ENCODE results near the gene RERE. TPM values are rescaled to one million over a fixed set of nuclear protein-coding genes. Genes with fewer than 3 reads are reported as not detected.

RERE gene
- total and polyA plus RNA-seq, 7 donors = 38.8 to 308 (median 99.7) TPM

- DNase-seq (no peak), ATAC-seq (peak; percentile 63 to 83 (median 74))
- Histone ChIP-seq H3K4me3 (no peak overlapping the region), H3K27me3 (ENCODE audit: insufficient read depth in 3 of 3, low read length in 2 of 3) (no peaks in the 10 kb centered on the region), H3K36me3 (ENCODE audit: insufficient read depth in 1 of 2, low read depth in 1 of 2) (no peaks in the 10 kb centered on the region), H3K9me3 (no peaks in the 10 kb centered on the region), H3K4me1 (peaks cover 50% of the 10 kb centered on the region), H3K27ac (no peak overlapping the region)
- intact Hi-C loops (cut with DNase I) = loop anchor here (2.0 to 10.0 kb wide), 2 partner anchors 111 to 207 kb away; no protein-coding TSS in a partner anchor
- WGBS, 3 donors = 23 to 27% (median 24%) methylated on average over 8 of the region's 8 CpGs
- TF ChIP-seq, protein P1, sequence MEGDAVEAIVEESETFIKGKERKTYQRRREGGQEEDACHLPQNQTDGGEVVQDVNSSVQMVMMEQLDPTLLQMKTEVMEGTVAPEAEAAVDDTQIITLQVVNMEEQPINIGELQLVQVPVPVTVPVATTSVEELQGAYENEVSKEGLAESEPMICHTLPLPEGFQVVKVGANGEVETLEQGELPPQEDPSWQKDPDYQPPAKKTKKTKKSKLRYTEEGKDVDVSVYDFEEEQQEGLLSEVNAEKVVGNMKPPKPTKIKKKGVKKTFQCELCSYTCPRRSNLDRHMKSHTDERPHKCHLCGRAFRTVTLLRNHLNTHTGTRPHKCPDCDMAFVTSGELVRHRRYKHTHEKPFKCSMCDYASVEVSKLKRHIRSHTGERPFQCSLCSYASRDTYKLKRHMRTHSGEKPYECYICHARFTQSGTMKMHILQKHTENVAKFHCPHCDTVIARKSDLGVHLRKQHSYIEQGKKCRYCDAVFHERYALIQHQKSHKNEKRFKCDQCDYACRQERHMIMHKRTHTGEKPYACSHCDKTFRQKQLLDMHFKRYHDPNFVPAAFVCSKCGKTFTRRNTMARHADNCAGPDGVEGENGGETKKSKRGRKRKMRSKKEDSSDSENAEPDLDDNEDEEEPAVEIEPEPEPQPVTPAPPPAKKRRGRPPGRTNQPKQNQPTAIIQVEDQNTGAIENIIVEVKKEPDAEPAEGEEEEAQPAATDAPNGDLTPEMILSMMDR (IDR thresholded peaks at IDR 0.05) = peak; percentile 83
Observed at GRCh38 chr1:8671306-8671917, 146.0 kb downstream of the RERE start.

- DNase-seq = no peak
- H3K4me3 ChIP-seq = no peak overlapping the region
- H3K27me3 ChIP-seq (ENCODE audit: insufficient read depth in 3 of 3, low read length in 2 of 3) = no peaks in the 10 kb centered on the region
- ATAC-seq = peak; percentile 50 to 75 (median 62)
- intact Hi-C loops (cut with DNase I) = loop anchor here (2.0 to 10.0 kb wide), 2 partner anchors 110 to 206 kb away; no protein-coding TSS in a partner anchor
- WGBS, 3 donors = 54 to 68% (median 55%) methylated on average over 2 of the region's 2 CpGs
- TF ChIP-seq, protein P1 (IDR thresholded peaks at IDR 0.05) = no peak
- H3K9me3 ChIP-seq = no peaks in the 10 kb centered on the region
- H3K36me3 ChIP-seq (ENCODE audit: insufficient read depth in 1 of 2, low read depth in 1 of 2) = no peaks in the 10 kb centered on the region
- peaks cover 60% of the 10 kb centered on the region for H3K4me1 ChIP-seq
- H3K27ac ChIP-seq = peak overlapping the region; percentile 42
Observed at GRCh38 chr1:8670371-8670818, 147.0 kb downstream of the RERE start.

DNA sequence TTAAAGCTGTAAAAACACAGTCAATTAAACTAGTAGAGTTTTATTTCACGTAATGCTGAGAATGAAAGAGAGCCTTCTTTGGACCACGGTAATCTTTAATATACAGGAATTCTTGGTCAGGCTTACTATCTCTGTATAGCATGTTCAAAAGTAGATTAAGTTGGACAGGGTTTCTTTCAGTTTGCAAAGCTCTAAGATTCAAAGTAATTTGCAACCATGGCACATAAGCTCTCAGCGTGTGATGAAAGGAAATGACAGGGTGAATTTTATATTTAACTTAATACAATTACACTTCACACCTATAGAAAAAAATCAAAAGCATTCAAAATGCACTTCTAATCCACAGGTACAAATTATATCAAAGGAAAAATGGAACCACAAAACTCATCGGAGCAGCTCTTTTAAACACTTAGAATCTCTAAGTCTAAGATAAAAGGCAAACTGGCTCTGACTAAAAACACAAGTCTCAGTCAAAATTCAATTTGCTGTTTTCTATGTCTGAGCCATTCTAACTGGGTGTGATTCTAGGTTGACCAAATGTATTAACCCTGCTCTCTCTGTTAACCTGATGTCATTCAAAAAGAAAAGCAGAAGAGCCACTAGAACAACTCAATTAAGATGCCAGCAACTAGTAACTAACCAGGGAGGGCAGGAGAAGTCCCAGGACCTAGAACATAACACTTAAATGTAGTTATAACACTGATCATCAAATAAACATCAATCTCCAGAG is 147.7 kb downstream of the RERE start:
- H3K36me3 ChIP-seq (ENCODE audit: insufficient read depth in 1 of 2, low read depth in 1 of 2) = no peaks in the 10 kb centered on the region
- H3K4me1 ChIP-seq = peaks cover 66% of the 10 kb centered on the region
- DNase-seq = no peak
- TF ChIP-seq, protein P1 (IDR thresholded peaks at IDR 0.05) = no peak
- no peak for ATAC-seq
- intact Hi-C loops (cut with DNase I) = loop anchor here (2.0 to 10.0 kb wide), 3 partner anchors 33 to 205 kb away; no protein-coding TSS in a partner anchor
- H3K9me3 ChIP-seq = no peaks in the 10 kb centered on the region
- no peaks in the 10 kb centered on the region for H3K27me3 ChIP-seq (ENCODE audit: insufficient read depth in 3 of 3, low read length in 2 of 3)
- no peak overlapping the region for H3K4me3 ChIP-seq
- 77 to 90% (median 78%) methylated on average over 4 of the region's 4 CpGs for WGBS, 3 donors
- H3K27ac ChIP-seq = peak overlapping the region; percentile 42

DNA sequence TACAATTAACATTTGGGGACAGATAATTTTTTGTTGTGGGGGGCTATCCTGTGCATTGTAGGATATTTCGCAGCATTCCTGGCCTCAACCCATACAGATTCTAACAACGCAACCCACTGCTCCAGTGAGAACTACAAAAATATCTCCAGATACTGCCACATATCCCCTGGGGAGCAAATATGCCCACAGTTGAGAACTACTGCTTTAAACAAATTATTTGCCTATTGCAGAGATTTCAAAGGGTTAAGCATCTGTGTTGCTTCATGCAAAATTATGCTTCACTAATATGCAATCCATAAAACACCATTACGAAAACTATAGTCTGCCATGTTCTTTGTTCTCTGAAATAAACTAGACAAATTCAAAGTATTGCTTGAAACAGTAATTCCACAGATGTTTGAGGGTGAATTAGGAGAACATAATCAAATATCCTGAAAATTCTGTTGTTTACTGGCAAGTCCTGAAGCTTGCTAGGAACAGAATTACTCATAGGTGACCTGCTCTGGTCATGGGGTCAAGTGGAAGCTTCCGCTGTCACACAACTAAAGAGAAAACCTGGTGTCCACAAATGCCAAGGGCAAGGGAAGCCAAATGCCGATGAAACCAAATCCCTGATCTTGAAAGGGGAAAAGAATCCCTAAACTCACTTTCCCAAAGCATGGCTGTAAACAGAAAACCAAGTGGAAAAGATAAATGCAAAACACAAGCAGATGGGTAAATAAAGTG is 149.4 kb downstream of the RERE start:
- DNase-seq (no peak), ATAC-seq (peak in 3 of 4 donors; percentile 61 to 74 (median 67))
- TF ChIP-seq, protein P1 (IDR thresholded peaks at IDR 0.05) = no peak
- Histone ChIP-seq H3K27me3 (ENCODE audit: insufficient read depth in 3 of 3, low read length in 2 of 3) (no peaks in the 10 kb centered on the region), H3K4me1 (peaks cover 80% of the 10 kb centered on the region), H3K4me3 (no peak overlapping the region), H3K9me3 (no peaks in the 10 kb centered on the region), H3K27ac (peak overlapping the region; percentile 34), H3K36me3 (ENCODE audit: insufficient read depth in 1 of 2, low read depth in 1 of 2) (no peaks in the 10 kb centered on the region)
- intact Hi-C loops (cut with DNase I) = loop anchor here in 1 of 2 donors (5.0 kb wide), 1 partner anchor 34 kb away; no protein-coding TSS in a partner anchor
- 45 to 58% (median 50%) methylated on average over 5 of the region's 5 CpGs for WGBS, 3 donors
